GM12874 (cell line): ENCODE data around the gene PHLPP1.

Experiments
- TF ChIP-seq, protein P1 (sequence below): IDR thresholded peaks from 2 replicates; pipeline ENCODE4 v1.5.1; 2011; ENCODE audit warnings: low read depth, mild to moderate bottlenecking, control low read depth, low read length, moderate library complexity; ENCODE audit not compliant: insufficient read depth

Gene PHLPP1

DNA sequence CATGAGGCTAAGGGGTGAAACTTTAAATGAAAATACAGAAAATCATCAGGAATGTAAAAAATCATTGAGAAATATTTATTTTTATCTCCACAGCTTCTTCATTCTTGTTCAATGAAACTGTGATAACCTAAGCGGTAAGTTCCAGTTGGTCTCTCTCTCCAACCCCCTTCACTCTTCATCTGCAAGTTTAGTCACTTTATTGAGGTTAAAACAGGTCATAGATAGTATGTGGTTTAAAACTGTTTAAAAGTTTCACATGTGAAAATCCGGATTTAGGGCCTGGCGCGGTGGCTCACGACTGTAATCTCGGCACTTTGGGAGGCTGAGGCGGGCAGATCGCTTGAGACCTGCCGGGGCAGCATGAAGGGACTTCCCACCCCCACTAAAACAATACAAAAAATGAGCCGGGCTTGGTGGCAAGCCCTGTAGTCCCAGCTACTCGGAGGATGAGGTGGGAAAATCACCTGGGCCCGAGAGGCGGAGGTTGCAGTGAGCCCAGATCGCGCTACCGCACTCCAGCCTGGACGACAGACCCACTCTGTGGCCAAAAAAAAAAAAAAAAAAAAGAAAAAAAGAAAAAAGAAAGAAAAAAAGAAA, 1.6 kb upstream of the PHLPP1 start:
- TF ChIP-seq, protein P1, sequence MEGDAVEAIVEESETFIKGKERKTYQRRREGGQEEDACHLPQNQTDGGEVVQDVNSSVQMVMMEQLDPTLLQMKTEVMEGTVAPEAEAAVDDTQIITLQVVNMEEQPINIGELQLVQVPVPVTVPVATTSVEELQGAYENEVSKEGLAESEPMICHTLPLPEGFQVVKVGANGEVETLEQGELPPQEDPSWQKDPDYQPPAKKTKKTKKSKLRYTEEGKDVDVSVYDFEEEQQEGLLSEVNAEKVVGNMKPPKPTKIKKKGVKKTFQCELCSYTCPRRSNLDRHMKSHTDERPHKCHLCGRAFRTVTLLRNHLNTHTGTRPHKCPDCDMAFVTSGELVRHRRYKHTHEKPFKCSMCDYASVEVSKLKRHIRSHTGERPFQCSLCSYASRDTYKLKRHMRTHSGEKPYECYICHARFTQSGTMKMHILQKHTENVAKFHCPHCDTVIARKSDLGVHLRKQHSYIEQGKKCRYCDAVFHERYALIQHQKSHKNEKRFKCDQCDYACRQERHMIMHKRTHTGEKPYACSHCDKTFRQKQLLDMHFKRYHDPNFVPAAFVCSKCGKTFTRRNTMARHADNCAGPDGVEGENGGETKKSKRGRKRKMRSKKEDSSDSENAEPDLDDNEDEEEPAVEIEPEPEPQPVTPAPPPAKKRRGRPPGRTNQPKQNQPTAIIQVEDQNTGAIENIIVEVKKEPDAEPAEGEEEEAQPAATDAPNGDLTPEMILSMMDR = no peak

DNA sequence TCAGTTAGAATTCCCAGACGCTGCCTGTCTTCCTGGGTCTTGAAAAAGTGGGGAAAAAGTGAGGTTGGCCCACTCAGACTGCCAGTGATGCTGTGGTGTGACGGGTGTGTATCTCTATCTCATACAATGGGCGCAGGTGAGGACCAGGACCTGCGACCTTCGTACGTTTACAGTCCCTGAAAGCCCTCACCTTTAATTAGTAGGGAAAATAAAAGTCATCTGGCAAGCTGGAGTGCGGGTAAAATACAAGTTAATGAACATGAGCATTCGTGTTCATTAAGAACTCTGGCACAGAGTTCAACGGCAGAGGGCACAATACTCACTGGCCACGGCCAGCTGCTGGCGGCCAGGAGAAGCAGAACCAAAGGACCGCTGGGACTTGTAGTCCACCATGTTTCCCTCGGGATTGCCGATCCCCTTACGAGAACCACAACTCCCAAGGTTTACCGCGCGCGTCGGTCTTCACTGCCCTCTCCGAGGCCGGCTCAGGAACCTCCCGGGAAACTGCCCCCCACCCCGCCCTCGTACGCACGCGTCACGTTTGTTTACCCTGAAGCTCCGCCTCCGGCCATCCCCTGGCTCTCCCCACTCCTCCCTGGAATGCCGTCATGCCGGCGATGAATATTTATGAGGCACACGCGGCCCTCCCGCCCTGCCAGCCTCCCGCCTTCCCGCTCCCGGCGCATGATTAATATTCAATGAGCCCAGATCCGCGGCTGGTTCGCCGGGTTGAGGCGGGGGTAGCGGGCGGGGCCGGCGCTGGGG, 488 bp upstream of the PHLPP1 start:
- TF ChIP-seq, protein P1 = peak; percentile 68

DNA sequence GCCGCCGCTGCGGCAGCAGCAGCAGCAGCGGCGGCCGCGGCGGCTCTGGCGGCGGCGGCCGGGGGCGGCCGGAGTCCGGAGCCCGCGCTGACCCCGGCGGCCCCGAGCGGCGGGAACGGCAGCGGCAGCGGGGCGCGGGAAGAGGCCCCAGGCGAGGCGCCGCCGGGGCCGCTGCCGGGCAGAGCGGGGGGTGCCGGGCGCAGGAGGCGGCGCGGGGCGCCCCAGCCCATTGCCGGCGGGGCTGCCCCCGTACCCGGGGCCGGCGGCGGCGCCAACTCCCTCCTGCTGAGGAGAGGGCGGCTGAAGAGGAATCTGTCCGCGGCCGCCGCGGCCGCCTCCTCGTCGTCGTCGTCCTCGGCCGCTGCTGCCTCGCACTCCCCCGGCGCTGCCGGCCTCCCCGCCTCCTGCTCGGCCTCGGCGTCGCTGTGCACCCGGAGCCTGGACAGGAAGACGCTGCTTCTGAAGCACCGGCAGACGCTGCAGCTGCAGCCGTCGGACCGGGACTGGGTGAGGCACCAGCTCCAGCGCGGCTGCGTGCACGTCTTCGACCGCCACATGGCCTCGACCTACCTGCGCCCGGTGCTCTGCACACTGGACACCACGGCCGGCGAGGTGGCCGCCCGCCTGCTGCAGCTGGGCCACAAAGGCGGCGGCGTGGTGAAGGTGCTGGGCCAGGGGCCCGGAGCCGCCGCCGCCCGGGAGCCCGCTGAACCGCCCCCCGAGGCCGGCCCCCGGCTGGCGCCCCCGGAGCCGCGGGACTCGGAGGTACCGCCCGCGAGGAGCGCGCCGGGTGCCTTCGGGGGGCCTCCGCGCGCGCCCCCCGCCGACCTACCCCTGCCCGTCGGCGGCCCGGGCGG, 646 bp downstream of the PHLPP1 start:
- TF ChIP-seq, protein P1 = no peak

DNA sequence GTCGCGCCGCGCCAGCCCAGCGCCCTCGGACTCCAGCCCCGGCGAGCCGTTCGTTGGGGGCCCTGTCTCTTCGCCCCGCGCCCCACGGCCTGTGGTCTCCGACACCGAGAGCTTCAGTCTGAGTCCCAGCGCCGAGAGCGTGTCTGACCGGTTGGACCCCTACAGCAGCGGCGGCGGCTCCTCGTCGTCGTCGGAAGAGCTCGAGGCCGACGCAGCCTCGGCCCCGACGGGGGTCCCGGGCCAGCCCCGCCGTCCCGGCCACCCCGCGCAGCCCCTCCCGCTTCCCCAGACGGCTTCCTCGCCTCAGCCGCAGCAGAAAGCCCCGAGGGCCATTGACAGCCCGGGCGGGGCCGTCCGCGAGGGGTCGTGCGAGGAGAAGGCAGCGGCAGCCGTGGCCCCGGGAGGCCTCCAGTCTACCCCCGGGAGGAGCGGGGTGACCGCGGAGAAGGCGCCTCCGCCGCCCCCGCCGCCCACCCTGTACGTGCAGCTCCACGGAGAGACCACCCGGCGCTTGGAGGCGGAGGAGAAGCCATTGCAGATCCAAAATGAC, 1.4 kb downstream of the PHLPP1 start:
- TF ChIP-seq, protein P1 = no peak

DNA sequence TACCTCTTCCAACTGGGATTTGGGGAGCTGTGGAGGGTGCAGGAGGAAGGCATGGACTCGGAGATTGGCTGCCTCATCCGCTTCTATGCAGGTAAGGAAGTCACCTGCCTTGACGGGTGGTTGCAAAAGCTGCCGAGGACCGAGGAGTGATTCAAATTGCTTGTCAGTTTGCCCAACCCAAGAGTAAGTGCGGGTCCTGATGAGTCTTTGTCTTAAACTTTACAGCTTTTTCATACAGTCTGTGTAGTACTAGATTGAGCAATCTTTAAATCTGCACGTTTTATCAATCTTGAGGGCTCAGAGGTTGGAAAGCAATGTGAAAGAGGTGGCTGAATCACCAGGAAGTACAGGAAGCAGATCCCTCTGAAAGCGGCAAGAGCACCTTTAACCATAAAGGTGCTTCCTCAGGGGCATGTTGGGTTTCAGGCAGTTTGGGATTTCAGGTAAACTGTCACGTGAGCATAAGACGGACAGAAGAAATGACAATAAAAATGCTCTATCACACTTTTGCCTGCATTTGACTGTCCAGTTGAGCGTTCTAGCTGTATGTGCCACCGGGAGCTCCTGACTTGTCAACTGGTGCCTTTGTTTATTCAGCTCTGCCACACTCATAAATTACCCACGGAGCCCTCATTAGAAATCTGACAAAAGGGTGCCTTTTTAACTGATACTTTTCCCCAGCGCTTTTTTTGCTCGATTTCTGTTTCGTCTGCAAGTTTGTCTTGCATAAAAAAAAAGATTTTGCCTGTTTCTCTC, 2.0 kb downstream of the PHLPP1 start:
- TF ChIP-seq, protein P1 = no peak

DNA sequence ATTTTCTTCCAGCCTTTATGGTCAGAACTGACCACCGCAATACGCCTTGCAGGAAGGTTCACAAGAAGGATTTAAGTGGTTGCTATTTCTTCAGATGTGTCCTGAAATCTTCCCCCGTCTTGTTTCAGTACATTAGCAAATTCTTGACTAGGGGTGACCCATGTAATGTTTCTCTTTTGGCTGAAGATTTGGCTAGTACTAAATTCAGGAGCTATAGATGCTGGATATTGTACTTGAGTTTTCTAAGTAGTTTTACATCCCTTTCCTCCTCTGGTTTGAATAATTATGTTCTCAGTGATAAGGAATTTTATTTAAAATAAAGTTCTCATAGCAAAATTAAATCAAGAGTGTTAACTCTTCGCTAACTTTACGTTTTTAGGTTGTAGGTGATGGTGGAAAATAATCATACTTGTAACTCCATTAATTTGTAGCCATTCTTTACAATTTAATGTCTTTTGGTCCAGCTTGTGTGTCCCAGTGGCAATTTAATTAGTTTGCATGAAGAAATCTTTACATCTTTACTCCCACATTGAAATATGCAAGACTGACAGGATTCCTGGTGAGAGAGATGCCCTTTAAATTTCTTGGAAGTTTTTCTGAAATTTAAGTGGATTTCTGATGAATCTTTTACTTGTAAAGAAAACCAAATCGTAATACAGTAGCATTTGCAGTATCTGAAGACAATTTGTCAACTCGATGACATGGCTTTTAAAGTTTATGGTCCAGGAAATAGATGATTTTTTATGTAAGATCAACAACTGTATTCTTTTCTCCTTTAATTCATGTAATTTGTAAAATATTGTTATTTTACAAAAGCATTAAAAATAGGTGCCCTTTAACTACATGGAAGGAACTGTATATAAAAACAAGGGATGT, 2.8 kb downstream of the PHLPP1 start:
- TF ChIP-seq, protein P1 = no peak
